Esophagus squamous epithelium (tissue), 5 donors: ENCODE measurements around the gene TSPAN15. TPM values are rescaled to one million over a fixed set of nuclear protein-coding genes. Genes with fewer than 3 reads are reported as not detected.

Experiments
- DNase-seq: peaks from one replicate; lab custom pipeline; 2025; lab: John Stamatoyannopoulos, UW
- H3K27ac ChIP-seq, 4 donors: fragments of 200-600 bp; sonication (generic); one replicate each; pipeline ENCODE4 v1.5.1; 2016 to 2019; ENCODE audit warnings: mild to moderate bottlenecking in 1 of 4
- H3K27me3 ChIP-seq, 4 donors: fragments of 200-600 bp; sonication (generic); 1 replicate in 3 of 4; 2 replicates in 1 of 4; pipeline versions ENCODE4 v1.5.1 to v1.6.0; 2017 to 2021; ENCODE audit warnings: antibody characterized with exemption in 1 of 4
- H3K36me3 ChIP-seq, 3 donors: fragments of 200-600 bp; sonication (generic); one replicate each; pipeline ENCODE4 v1.5.1; 2016 to 2019
- H3K4me1 ChIP-seq, 3 donors: fragments of 200-600 bp; sonication (generic); one replicate each; pipeline ENCODE4 v1.5.1; 2017 to 2019
- H3K4me3 ChIP-seq, 4 donors: fragments of 200-600 bp; sonication (generic); 1 replicate in 3 of 4; 2 replicates in 1 of 4; pipeline ENCODE4 v1.5.1; 2016 to 2019; ENCODE audit warnings: mild to moderate bottlenecking in 2 of 4, moderate library complexity in 1 of 4
- H3K9me3 ChIP-seq, 3 donors: fragments of 200-600 bp; sonication (generic); one replicate each; pipeline ENCODE4 v1.5.1; 2016 to 2019
- POLR2A ChIP-seq, 4 donors: fragments of 450-650 bp; IDR thresholded peaks; one replicate each; pipeline ENCODE4 v1.6.1; 2017; ENCODE audit warnings: antibody characterized with exemption in 4 of 4, mild to moderate bottlenecking in 4 of 4, moderate library complexity in 3 of 4
- WGBS, 2 donors: methylation state at CpG; one replicate each; pipeline ENCODE4 v1.1.5; 2018; 5-methylcytosine and 5-hydroxymethylcytosine counted together
- intact Hi-C: fragments of 100-400 bp; cut with DNase I; formaldehyde crosslinking; loops from one replicate; pipeline ENCODE4 v1.15.0; 2022
- total RNA-seq, 4 donors: library from RNA; depleted of rRNA; stranded (reverse); fragments of >200 nt; gene quantifications; one replicate each; pipeline ENCODE4 v1.1.0, GENCODE V29; 2016
- TF ChIP-seq, protein P1 (sequence below), 6 experiments: fragments of 450-650 bp in 4 of 6; fragments of 200-600 bp in 2 of 6; sonication (generic) in 2 of 6; IDR thresholded peaks; one replicate each; pipeline ENCODE4 v1.5.1; 2016 to 2019; ENCODE audit warnings: antibody characterized with exemption in 6 of 6, mild to moderate bottlenecking in 4 of 6, moderate library complexity in 4 of 6
- donor health status: DM: yes; HTN: yes; CAD: no.

TSPAN15 gene
- total RNA-seq, 4 donors from 2014 or later, result 3.6 to 24.0 (median 18.5) TPM

DNA sequence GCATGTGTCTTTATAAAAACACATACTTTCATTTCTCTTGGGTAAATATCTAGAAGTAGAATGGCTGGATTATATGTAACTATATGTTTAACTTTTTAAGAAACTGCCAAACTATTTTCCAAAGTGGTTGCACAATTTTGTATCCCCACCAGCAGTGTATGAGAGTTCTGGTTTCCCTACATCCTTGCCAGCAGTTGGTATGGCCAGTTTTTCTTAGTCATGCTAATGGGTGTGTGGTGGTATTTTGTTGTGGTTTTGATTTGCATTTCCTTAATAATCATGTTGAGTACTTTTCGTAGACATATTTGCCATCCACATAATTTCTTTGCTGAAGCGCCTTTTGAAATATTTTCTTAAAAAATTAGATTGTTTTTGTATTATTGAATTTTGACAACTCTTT is 61.6 kb downstream of the TSPAN15 start:
- H3K27ac ChIP-seq, result no peak overlapping the region
- peaks cover 0 to 7% (median 0%) of the 10 kb centered on the region in 3 donors for H3K36me3 ChIP-seq
- no peaks in the 10 kb centered on the region for H3K9me3 ChIP-seq
- no peak for DNase-seq
- TF ChIP-seq, protein P1, sequence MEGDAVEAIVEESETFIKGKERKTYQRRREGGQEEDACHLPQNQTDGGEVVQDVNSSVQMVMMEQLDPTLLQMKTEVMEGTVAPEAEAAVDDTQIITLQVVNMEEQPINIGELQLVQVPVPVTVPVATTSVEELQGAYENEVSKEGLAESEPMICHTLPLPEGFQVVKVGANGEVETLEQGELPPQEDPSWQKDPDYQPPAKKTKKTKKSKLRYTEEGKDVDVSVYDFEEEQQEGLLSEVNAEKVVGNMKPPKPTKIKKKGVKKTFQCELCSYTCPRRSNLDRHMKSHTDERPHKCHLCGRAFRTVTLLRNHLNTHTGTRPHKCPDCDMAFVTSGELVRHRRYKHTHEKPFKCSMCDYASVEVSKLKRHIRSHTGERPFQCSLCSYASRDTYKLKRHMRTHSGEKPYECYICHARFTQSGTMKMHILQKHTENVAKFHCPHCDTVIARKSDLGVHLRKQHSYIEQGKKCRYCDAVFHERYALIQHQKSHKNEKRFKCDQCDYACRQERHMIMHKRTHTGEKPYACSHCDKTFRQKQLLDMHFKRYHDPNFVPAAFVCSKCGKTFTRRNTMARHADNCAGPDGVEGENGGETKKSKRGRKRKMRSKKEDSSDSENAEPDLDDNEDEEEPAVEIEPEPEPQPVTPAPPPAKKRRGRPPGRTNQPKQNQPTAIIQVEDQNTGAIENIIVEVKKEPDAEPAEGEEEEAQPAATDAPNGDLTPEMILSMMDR (IDR thresholded peaks at IDR 0.05), result no peak
- no peak for TF ChIP-seq POLR2A (IDR thresholded peaks at IDR 0.05)
- 13 to 15% methylated on average over 2 of the region's 2 CpGs for WGBS, 2 donors
- H3K4me1 ChIP-seq, result peaks cover 0 to 7% (median 2%) of the 10 kb centered on the region in 3 donors
- H3K4me3 ChIP-seq, result no peak overlapping the region
- no peaks in the 10 kb centered on the region for H3K27me3 ChIP-seq
- intact Hi-C loops, result loop anchor here (10.0 kb wide), 1 partner anchor 202 kb away; no protein-coding TSS in a partner anchor

DNA sequence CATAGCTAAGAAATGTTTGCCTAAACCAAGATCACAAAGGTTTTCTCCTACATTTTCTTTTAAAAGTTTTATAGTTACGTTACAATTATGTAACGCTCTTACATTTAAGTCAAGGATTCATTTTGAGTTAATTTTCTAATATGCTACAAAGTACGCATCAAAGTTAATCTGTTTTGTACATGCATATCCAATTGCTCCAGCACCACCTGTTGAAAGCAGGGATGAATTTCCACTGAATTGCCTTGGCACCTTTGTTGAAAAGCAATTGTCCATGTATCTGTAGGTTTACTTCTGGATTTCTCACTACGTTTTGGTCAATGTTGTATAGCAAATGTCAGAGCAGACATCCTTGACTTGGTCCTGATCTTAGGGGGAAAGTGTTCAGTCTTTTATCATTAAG is 62.4 kb downstream of the TSPAN15 start:
- DNase-seq, result no peak
- 84 to 85% methylated on average over 4 of the region's 4 CpGs for WGBS, 2 donors
- intact Hi-C loops, result loop anchor here (10.0 kb wide), 1 partner anchor 201 kb away; no protein-coding TSS in a partner anchor
- no peak overlapping the region for H3K4me3 ChIP-seq
- H3K9me3 ChIP-seq, result no peaks in the 10 kb centered on the region
- no peak for TF ChIP-seq POLR2A (IDR thresholded peaks at IDR 0.05)
- TF ChIP-seq, protein P1 (IDR thresholded peaks at IDR 0.05), result no peak
- H3K36me3 ChIP-seq, result peaks cover 0 to 7% (median 0%) of the 10 kb centered on the region in 3 donors
- H3K27ac ChIP-seq, result no peak overlapping the region
- H3K27me3 ChIP-seq, result no peaks in the 10 kb centered on the region
- peaks cover 0 to 4% (median 0%) of the 10 kb centered on the region in 3 donors for H3K4me1 ChIP-seq

DNA sequence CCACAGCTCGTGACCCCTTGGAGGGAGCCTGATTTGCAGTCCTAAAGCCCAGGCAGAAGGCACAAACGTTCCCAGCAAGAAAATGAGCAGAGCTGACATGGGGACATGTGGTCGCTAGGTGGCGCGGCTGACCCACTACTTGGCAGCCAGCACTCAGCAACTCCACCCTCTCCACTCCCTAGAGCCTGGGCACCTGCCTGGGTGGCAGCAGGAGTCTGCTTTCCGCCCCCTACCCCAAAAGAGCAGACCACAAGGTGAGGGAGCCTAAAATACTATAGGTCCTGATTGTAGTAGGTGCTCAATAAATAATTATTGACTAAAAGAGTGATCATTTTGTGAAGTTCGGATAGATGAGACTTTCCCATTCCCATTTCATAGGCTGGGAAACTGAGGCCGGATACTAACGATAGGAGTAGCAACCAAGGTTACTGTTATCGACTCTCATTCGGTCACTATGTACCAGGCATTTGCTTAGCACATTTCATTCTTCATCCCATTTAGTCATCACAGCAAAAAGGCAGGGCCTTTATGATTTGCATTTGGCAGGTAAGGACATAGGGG is 64.5 kb downstream of the TSPAN15 start:
- intact Hi-C loops, result loop anchor here (5.0 to 10.0 kb wide), 2 partner anchors 122 to 199 kb away; no protein-coding TSS in a partner anchor
- no peaks in the 10 kb centered on the region for H3K27me3 ChIP-seq
- 23 to 32% methylated on average over 9 to 10 of the region's 11 CpGs for WGBS, 2 donors
- TF ChIP-seq POLR2A (IDR thresholded peaks at IDR 0.05), result no peak
- TF ChIP-seq, protein P1 (IDR thresholded peaks at IDR 0.05), result peak; percentile 41 to 92 (median 77)
- H3K4me3 ChIP-seq, result no peak overlapping the region
- H3K4me1 ChIP-seq, result peaks cover 0 to 4% (median 0%) of the 10 kb centered on the region in 3 donors
- H3K36me3 ChIP-seq, result peaks cover 0 to 7% (median 0%) of the 10 kb centered on the region in 3 donors
- no peak for DNase-seq
- H3K27ac ChIP-seq, result no peak overlapping the region
- H3K9me3 ChIP-seq, result no peaks in the 10 kb centered on the region

DNA sequence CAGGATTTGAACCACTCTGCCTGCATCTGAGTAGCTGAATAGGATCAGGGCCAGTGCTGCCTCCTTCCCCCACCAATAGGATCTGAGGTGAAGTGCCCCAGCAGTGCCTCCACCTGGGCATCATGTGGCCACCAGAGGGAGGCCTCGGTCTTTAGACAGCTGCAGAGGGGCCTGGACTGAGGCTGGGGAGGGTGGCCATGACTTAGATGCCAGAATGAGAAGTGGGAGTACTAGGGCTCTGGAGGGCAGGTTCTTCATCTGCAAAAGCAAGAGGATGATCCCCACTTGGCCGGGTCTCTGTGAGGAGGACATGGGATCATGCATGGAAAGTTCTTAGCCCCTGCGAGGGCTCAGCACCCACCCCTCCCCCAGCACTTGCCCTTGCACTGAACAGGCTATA is 65.1 kb downstream of the TSPAN15 start:
- intact Hi-C loops, result loop anchor here (5.0 to 10.0 kb wide), 2 partner anchors 121 to 198 kb away; no protein-coding TSS in a partner anchor
- peaks cover 0 to 7% (median 0%) of the 10 kb centered on the region in 3 donors for H3K36me3 ChIP-seq
- H3K9me3 ChIP-seq, result no peaks in the 10 kb centered on the region
- H3K4me3 ChIP-seq, result no peak overlapping the region
- no peak for DNase-seq
- H3K4me1 ChIP-seq, result peaks cover 0 to 4% (median 0%) of the 10 kb centered on the region in 3 donors
- WGBS, 2 donors, result 30% methylated on average over 2 of the region's 3 CpGs; no CpG with 5 or more reads in 1 of the 2 donors
- TF ChIP-seq, protein P1 (IDR thresholded peaks at IDR 0.05), result peak in 3 of 6 experiments; percentile 6 to 47 (median 8)
- TF ChIP-seq POLR2A (IDR thresholded peaks at IDR 0.05), result no peak
- H3K27ac ChIP-seq, result no peak overlapping the region
- H3K27me3 ChIP-seq, result no peaks in the 10 kb centered on the region

DNA sequence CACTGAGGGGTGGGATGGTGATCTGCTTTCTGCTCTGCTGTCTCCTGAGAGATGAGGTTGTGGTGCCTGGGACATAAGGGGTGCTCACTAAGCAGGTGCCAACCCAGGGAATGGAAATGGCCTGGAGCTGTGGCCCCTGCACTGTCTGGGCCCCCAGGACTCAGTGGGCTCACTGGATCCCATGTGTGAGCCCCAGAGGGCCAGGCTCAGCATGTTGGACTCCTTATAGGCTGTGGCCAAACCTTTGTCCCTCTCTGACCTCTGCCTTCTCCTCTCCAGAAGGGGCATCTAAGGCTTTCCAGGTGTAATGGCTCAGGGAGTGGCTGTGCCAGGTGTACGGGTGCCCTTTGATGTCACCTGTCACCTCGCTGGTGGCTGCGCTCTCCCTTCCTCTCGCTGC is 65.5 kb downstream of the TSPAN15 start:
- no peak for DNase-seq
- peaks cover 0 to 5% (median 0%) of the 10 kb centered on the region in 3 donors for H3K36me3 ChIP-seq
- intact Hi-C loops, result loop anchor here (5.0 to 10.0 kb wide), 2 partner anchors 121 to 198 kb away; no protein-coding TSS in a partner anchor

More for the DNA sequence above, 65.5 kb downstream of the TSPAN15 start:
- TF ChIP-seq POLR2A (IDR thresholded peaks at IDR 0.05), result no peak
- TF ChIP-seq, protein P1 (IDR thresholded peaks at IDR 0.05), result no peak
- peaks cover 0 to 4% (median 0%) of the 10 kb centered on the region in 3 donors for H3K4me1 ChIP-seq
- 68 to 95% methylated on average over 4 of the region's 4 CpGs for WGBS, 2 donors
- H3K27ac ChIP-seq, result no peak overlapping the region
- no peak overlapping the region for H3K4me3 ChIP-seq
- no peaks in the 10 kb centered on the region for H3K9me3 ChIP-seq
- no peaks in the 10 kb centered on the region for H3K27me3 ChIP-seq
